Cerebellar nuclear complex (tissue), 1 donor: ENCODE results near the gene BANF1.

Experiments used
- DNase-seq, 2 experiments: peaks; one replicate each; lab custom pipeline; 2025; lab: John Stamatoyannopoulos, UW

Gene BANF1, protein sequence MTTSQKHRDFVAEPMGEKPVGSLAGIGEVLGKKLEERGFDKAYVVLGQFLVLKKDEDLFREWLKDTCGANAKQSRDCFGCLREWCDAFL

DNA sequence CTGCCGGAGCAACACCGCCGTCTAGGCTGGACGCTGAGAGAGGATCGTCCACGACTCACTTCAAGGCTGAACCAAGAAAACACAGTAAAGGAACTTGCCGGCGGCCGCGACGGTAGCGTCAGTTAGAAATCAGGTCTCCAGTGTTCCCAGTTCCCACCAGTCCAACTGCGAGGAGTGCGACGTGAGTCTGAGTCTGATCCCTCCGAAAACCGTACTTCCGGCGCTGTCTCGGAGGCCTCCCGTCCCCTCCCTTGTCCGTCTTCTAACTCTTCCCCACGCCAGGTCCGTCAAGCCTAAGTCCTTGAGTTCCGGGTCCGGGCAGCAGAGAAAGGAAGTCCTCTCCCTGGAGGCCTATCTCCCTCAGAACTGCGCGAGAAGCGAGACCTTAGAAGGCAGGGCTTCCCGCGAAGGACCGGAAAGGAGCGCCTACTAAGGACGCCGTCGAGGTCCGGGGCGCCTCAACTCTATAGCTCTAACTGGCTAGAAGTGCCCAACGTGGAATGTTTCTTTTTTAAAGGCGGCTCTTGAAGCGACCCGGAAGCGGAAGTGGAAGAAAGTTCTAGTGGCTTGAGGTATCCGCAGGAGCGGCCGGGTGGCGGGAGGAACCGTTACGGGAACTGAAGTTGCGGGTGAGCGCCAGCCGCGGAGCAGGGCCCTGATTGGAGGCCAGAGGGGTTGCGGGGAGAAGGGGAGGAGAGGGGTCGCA lies at the start of gene BANF1, which contains the start of gene EIF1AD:
BANF1 (plus strand) TSS at position 562 of the 706 bp plus-strand sequence. CDS start 748 bp downstream, outside the sequence.
EIF1AD (minus strand) TSS at position 216 of the 706 bp plus-strand sequence. CDS start 1,768 bp downstream, outside the sequence.
- DNase-seq: peak in 1 of 2 experiments; percentile 90

DNA sequence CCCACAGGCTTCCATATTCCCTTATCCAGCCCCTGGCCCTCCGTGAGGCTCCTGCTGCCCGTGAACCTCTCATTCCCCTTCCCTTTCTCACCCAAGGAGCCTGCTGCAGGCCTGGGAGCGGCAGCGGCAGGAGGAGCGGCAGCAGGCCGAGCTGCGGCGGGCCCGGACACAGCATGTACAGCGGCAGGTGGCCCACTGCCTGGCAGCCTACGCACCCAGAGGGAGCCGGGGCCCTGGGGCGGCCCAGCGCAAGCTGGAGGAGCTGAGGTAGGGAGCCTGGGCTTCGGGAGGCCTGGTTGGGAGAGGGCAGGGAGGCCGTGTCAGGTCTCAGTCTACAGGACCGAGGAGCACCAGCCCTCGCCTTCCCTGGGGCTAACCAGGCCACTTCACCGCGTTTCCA lies 48.8 kb upstream of the BANF1 start:
- DNase-seq: no peak

DNA sequence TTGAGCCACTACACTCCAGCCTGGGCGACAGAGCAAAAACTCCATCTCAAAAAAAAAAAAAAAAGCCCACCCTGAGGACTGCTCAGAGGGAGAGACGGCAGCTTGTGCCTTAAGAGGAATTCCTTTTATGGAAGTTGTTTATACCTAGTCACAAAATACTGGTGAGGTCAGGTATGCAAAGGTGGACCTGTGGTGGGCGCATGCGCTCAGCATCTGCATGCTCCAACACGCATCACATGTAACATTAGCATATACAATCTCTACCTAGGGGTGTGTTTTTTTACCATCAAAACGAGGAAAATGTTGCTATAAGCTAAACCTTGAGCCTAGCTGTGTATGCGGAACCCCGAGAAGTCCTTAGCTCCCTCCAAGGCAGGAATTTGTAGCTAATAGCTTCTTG lies 47.5 kb upstream of the BANF1 start:
- DNase-seq: no peak

DNA sequence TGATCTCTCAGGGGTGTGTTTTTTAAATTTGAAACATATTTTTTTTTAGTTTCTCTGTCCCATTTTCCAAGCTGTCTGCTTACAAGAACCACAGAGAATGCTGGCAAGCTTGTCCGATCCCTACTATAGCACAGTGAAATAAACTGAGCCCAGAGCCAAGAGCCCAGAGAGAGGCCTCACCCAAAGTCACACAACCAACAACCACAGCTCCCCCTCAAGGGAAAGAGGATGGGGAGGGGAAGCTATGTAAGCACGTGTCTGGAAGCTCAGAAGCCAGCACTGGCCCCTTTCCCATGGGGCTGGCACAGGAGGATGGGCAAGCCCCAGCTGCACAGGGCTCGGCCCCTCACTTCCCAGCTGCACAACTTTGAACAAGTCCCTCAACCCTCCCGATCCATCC lies 44.0 kb upstream of the BANF1 start:
- no peak for DNase-seq

DNA sequence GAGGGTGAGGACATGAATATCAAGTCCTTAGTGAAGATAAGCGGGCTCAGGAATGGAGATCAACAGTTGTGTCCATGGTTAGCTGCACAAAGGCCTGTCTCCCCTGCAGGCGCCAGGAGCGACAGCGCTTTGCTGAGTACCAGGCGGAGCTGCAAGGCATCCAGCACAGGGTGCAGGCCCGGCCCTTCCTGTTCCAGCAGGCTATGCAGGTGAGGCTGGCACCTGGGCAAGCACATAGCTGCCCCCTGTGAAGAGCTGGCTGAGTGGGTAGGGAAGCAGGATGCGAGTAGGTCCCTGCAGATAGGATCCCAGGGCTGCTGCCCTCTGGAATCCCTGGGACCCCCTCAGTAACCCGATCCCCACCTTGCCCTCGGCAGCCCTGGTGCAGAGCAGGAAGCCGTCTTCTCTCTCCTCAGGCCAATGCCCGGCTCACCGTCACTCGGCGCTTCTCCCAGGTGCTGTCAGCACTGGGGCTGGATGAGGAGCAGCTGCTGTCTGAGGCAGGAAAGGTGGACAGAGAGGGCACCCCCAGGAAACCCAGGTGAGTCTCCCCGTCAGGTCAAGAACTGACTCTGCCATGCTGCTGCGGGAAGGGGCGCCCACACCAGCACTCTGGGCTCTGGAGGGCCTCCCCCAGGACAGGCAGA lies 43.4 kb upstream of the BANF1 start:
- DNase-seq: no peak

DNA sequence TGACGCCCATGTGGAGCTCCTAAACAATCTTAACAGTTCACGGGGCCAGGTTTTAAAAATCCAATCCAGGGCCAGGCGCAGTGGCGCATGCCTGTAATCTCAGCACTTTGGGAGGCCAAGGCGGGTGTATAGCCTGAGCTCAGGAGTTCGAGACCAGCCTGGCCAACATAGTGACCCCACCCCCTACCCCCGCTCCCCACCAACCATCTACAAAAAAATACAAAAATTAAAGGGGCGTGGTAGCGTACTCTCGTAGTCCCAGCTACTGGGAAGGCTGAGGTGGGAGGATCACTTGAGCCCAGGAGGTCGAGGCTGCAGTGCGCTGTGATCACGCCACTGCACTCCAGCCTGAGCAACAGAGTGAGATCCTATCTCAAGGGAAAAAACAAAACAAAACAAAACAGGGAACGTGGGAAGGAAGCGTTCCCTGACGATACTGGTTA lies 41.5 kb upstream of the BANF1 start:
- no peak for DNase-seq

DNA sequence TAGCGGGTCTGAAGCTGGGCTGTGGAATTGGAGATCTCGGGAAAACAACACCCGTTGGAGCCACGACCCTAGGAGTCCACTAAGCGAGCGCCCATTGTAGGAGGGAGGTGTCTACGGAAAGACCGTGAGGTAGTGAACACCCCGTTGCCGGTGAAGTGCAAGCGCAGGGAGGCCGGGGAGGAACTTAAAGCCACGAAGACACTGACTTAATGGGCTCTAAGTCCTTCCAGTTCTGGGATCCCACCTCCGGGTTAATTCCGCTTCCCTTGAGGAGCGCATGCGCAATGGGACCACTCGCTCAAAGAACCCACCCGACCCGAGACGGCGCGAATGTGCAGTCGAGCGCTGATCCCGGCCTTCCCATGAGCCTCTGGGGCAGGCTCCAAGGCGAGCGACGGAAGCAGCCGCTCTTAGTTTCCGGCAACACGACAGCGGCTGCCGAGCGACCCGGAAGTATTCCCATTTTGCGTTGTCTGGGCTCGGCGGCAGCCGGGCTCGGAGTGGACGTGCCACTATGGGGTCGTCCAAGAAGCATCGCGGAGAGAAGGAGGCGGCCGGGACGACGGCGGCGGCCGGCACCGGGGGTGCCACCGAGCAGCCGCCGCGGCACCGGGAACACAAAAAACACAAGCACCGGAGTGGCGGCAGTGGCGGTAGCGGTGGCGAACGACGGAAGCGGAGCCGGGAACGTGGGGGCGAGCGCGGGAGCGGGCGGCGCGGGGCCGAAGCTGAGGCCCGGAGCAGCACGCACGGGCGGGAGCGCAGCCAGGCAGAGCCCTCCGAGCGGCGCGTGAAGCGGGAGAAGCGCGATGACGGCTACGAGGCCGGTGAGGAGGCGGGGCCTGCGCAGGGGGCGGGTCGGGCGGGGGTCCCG lies 40.8 kb upstream of the BANF1 start, which contains the start of gene SART1:
SART1 (plus strand) TSS at position 468 of the 874 bp plus-strand sequence; CDS start at position 515, 47 bp downstream.
- peak; percentile 31 to 89 for DNase-seq

DNA sequence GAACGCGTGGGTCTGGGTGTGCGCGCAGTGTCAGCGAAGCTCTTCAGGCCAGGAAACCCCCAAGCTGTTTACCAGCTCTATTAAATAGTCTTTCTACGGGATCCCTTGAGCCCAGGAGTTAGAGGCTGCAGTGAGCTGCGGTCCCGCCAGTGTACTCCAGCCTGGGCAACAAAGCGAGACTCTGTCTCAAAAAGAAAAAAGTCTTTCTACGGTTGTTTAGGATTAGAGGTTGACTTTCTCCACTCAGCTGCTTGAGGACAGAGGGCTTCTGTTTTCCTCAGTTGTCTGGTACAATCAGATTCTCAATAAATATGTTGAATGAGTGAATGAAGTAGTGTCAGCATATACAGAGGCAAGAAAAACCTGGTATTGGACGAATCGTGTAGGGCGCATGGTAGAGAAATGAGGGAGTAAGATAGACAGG lies 40.1 kb upstream of the BANF1 start:
- DNase-seq: no peak

DNA sequence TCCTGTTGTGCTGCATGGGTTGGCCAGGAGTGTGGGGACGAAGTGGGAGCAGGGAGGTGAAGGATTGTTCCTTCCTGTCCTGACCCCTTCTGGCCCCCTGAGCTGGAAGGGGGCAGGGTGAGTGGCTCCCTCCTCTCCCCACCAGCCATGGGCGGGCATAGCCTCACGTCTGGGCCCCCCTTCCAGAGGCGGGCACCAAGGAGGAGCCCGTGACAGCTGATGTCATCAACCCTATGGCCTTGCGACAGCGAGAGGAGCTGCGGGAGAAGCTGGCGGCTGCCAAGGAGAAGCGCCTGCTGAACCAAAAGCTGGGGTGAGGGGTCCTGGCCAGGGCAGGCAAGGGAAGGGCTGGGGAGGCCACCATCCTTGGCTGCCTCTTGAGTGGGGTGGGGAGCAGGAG lies 37.4 kb upstream of the BANF1 start:
- no peak for DNase-seq

DNA sequence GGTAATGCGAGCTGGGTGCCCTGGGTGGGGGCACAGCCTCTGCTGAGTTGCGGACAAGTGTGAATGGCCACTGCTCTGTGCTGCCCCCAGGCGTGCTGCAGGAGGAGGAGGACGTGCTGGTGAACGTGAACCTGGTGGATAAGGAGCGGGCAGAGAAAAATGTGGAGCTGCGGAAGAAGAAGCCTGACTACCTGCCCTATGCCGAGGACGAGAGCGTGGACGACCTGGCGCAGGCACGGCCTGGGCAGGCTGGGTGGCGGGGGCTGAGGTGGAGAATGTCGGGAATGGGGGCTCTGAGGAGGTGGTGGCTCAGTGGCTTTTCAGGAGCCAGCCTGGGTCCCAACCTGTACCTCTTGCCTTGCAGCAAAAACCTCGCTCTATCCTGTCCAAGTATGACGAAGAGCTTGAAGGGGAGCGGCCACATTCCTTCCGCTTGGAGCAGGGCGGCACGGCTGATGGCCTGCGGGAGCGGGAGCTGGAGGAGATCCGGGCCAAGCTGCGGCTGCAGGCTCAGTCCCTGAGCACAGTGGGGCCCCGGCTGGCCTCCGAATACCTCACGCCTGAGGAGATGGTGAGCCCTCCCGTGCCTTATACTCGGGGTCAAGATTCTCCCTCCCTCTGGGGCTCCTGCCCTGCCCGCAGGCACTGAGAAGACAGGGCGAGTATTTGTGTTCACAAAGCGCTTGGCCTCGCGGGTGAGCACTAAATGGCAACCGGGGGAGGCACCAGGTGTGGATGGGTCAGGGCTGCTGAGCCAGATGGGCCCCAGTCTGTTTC lies 36.1 kb upstream of the BANF1 start:
- DNase-seq: no peak

DNA sequence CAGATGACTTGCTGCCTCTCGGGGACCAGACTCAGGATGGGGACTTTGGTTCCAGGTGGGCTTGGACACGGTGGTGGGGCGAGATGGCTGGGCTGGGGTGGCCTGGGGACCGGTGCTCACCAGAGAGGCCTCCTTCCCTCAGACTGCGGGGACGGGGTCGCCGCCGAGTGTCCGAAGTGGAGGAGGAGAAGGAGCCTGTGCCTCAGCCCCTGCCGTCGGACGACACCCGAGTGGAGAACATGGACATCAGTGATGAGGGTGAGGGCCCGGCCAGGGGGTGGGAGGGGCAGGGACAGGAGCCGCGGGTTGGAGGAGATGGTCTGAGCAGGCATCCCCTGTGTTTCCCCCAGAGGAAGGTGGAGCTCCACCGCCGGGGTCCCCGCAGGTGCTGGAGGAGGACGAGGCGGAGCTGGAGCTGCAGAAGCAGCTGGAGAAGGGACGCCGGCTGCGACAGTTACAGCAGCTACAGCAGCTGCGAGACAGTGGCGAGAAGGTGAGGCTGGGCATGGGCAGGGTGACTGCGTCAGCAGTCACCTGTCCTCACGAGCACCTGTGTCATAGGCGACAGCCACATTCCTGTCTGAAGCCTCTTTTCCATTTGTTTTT lies 34.9 kb upstream of the BANF1 start:
- no peak for DNase-seq

DNA sequence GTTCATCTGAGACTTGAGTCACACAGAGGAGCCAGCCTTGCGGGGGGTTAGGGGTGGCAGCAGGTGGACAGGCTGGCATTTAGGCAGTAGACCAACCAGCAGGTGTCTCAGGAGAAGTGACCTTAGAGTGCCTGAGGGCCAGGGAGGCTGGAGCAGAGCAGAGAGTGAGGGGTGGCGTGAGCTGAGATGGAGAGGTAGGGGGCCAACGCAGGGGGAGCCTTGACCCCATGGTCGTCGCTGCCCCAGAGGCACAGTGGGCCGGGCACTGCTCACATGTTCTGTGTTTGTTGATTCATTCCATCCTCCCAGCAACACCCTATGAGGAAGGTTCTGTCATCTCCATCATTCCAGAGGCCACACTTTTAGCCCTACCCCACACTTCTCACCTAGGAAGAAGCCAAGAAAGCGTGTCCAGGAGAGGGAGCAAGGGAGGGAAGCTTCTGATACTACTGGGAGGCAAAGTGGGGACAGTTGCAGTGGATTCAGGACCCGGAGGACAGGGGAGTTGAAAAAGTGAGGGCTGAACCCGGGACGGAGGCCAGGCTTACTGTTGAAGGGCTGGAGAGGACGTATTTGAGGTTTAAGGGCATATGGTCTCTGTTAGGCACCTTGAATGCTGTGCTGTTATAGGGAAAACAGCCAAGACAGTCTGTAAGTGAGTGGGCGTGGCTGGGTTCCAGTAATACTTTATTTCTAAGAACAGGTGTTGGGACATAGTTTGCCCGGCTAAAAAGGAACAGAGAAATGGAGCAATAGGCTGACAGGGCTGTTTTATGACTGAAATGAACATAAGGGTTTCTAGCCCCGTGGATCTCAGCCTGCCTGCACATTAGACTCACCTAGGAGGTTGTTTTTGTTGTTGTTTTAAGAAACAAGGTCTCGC lies 33.5 kb upstream of the BANF1 start:
- DNase-seq: no peak

DNA sequence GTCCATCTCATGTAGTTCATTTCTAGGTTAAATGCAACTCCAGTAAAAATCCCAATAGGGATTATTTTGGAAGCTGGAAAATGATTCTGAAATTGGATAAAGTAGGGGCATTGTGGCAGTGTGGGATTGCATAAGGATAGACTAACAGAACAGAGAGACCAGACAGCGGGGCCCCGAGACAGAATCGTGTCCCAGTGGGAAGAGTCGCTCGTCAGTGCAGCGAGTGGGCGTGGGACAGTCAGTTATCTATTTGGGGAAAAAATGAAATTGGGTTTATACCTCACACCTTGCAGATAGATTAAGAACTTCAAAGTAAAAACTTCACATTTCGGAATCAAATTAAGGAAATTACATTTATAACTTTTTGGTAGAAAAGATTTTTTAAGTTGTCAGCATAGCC lies 30.2 kb upstream of the BANF1 start:
- no peak for DNase-seq

DNA sequence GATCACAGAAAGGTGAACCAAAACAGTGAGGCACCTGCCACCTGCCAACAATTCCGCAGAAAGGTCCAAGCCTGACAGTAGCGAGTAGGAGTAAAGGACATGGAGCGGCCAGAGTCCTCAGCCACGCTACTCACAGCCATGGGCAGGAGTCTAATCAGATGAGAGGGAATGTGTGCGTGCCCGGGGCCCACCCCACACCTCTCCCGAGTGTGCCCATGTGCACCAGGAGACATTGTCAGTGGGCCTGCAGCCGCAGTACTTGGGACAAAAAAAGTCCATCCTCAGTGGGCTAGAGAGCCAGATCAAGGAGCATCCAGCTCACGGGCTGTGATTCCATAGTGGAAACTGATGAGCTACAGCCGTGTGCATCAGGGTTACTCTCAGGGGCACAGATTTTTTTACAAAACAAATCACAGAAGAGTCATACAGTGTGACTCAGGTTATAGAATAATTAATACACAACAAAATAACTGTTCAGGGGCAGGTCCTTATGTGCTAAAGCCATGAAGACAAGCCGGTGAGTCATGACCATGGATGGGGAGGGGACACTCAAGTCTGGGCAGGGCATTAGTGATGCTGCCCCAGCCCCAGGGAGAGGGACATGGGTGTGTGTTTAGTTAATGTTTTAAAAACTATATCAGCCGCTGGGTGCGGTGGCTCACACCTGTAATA lies 28.7 kb upstream of the BANF1 start:
- no peak for DNase-seq

DNA sequence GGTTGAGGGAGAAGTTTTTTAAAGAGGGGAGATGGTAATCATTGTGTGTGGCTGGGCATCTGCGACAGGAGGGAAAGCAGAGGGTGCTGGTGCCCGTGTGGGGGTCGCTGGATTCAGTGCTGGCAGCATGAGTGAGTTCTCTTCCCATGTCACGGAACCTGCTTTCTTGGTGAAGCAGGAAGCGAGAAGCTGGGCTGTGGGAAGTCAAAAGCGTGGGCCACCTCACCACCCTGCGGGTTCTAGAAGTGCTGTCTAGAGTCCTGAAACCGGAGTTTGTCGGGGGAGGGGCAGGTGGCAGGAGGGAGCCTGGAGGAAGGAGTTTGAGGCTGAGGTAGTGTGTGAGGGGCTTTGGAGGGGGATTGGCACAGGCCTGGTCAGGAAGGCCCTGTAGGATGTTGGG lies 26.5 kb upstream of the BANF1 start:
- no peak for DNase-seq

DNA sequence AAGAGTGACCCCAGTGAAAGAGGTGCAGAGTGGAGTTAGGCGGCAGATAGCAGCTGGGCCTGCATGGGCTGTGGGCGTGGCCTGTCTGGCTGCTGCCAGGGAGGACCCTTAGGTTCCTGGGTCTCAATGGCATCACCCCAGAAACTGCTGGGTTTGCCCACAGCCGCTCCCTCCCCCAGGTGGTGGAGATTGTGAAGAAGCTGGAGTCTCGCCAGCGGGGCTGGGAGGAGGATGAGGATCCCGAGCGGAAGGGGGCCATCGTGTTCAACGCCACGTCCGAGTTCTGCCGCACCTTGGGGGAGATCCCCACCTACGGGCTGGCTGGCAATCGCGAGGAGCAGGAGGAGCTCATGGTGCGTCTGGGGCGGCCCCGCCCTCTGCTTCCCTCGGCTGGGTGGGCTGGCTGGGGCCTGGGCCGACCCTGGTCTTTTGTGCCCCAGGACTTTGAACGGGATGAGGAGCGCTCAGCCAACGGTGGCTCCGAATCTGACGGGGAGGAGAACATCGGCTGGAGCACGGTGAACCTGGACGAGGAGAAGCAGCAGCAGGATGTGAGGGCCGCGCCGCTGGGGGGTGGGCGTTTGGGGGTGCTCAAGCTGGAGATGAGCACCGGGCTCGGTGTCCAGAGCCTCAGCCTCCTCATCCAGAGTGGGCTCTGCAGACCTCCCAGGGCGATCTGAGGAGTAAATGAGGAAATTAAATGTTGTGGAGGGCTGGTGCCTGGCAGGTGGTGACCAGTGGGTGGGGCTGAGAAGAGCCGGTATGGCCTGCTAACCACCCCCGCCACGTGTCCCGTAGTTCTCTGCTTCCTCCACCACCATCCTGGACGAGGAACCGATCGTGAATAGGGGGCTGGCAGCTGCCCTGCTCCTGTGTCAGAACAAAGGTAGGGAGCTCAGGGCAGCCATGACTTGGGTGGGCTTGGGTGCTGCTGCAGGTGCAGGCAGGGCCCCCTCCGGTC lies 25.8 kb upstream of the BANF1 start:
- no peak for DNase-seq

DNA sequence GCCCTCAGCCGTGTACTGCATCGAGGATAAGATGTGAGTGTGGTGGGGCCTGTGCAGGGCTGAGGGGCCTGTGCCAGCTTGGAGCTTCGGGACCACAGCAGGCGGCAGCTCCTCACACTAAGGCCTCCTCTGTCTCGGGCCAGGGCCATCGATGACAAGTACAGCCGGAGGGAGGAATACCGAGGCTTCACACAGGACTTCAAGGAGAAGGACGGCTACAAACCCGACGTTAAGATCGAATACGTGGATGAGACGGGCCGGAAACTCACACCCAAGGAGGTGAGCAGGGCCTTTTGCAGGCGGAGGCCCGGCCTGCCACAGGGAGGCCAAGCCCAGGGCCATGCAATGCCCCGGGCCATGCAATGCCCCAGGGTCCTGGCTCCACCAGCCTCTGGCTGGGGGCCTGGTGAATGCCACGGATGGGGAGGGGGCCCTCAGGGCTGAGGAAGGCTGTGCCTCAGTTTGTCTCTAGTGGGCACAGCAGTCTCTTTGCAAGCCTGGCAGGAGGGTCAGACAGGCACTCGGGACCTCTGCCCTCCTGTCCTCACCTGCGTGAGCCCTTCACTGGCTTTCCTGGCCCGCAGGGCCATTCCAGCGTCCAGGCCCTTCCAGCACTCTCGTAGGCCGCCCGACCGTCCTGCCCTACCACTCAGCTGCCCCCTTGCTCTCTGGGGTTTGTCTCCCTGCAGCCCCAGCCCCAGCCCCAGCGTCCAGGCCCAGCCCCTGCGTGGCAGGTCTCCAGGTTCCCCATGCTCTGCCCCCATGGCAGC lies 24.5 kb upstream of the BANF1 start:
- no peak for DNase-seq
